Prostate gland (tissue), 2 donors: ENCODE data around the gene ZSWIM6. TPM values are rescaled to one million over a fixed set of nuclear protein-coding genes. Genes with fewer than 3 reads are reported as not detected.
"Not testable (repeated sequence)": the region's sequence is repeated elsewhere in the genome, so short reads cannot be mapped to it uniquely, and the experiment has no call there.

Experiments used
- DNase-seq: peaks from one replicate; pipeline ENCODE4 v3.0.0-alpha.2; 2019; ENCODE audit warnings: low spot score
- H3K27ac ChIP-seq, 2 donors: fragments of 200-600 bp; sonication (generic); 2 replicates each; pipeline ENCODE4 v1.5.1; 2017 to 2019
- H3K27me3 ChIP-seq: fragments of 200-600 bp; sonication (generic); replicated peaks from 2 replicates; pipeline ENCODE4 v1.5.1; 2019; ENCODE audit not compliant: insufficient read depth
- H3K36me3 ChIP-seq, 2 donors: fragments of 200-600 bp; sonication (generic); 1 replicate in 1 of 2; 2 replicates in 1 of 2; pipeline versions ENCODE4 v1.5.1 to v1.8.1; 2017 to 2019
- H3K4me1 ChIP-seq: fragments of 200-600 bp; sonication (generic); replicated peaks from 2 replicates; pipeline ENCODE4 v1.5.1; 2019
- H3K4me3 ChIP-seq, 2 donors: fragments of 200-600 bp; sonication (generic); 2 replicates each; pipeline ENCODE4 v1.5.1; 2017 to 2019
- H3K9me3 ChIP-seq: fragments of 200-600 bp; sonication (generic); 2 replicates; pipeline ENCODE4 v1.5.1; 2017
- CTCF ChIP-seq, 4 experiments: fragments of 200-600 bp in 2 of 4; fragments of 450-650 bp in 2 of 4; sonication (generic) in 2 of 4; IDR thresholded peaks; 1 replicate in 3 of 4; 2 replicates in 1 of 4; pipeline ENCODE4 v1.5.1; 2016 to 2019; ENCODE audit warnings: antibody characterized with exemption in 4 of 4, mild to moderate bottlenecking in 2 of 4, moderate library complexity in 2 of 4
- POLR2A ChIP-seq: fragments of 450-650 bp; IDR thresholded peaks from one replicate; pipeline ENCODE4 v1.6.1; 2016; ENCODE audit warnings: antibody characterized with exemption, mild to moderate bottlenecking
- POLR2AphosphoS5 ChIP-seq: sonication (generic); formaldehyde crosslinking; IDR thresholded peaks from one replicate; pipeline ENCODE4 v1.6.1; 2017; ENCODE audit warnings: antibody characterized with exemption
- WGBS: methylation state at CpG from one replicate; pipeline ENCODE4 v1.1.5; 2018; 5-methylcytosine and 5-hydroxymethylcytosine counted together
- intact Hi-C: fragments of 100-400 bp; cut with DNase I; formaldehyde crosslinking; loops from one replicate; pipeline ENCODE4 v1.14.2; 2022
- total RNA-seq, 2 donors: library from RNA; depleted of rRNA; stranded (reverse); fragments of >200 nt; gene quantifications; one replicate each; pipeline ENCODE4 v1.1.0, GENCODE V29; 2016

The ZSWIM6 gene
- total RNA-seq, 2 donors from 2014 or later = 8.7 to 13.7 TPM

- TF ChIP-seq CTCF (IDR thresholded peaks at IDR 0.05) = no peak
- Histone ChIP-seq H3K27ac (no peak overlapping the region), H3K4me1 (no peaks in the 10 kb centered on the region), H3K27me3 (no peaks in the 10 kb centered on the region), H3K9me3 (no peaks in the 10 kb centered on the region), H3K4me3 (no peak overlapping the region), H3K36me3 (no peaks in the 10 kb centered on the region)
- intact Hi-C loops = no loop called here
- no peak for DNase-seq
Measured at GRCh38 chr5:61401726-61402125, 69.7 kb downstream of the ZSWIM6 start.

GRCh38 chr5:61402244-61402823 lies 70.3 kb downstream of the ZSWIM6 start:
- Histone ChIP-seq H3K9me3 (no peaks in the 10 kb centered on the region), H3K27ac (no peak overlapping the region), H3K4me3 (no peak overlapping the region), H3K36me3 (no peaks in the 10 kb centered on the region), H3K4me1 (no peaks in the 10 kb centered on the region), H3K27me3 (no peaks in the 10 kb centered on the region)
- DNase-seq = no peak
- TF ChIP-seq POLR2A = no peak
- no peak for TF ChIP-seq CTCF (IDR thresholded peaks at IDR 0.05)
- no peak for TF ChIP-seq POLR2AphosphoS5
- intact Hi-C loops = no loop called here

- H3K27ac ChIP-seq = no peak overlapping the region
- TF ChIP-seq POLR2AphosphoS5 = no peak
- no peak for TF ChIP-seq CTCF (IDR thresholded peaks at IDR 0.05)
- no peak for TF ChIP-seq POLR2A
- no peaks in the 10 kb centered on the region for H3K4me1 ChIP-seq
- H3K4me3 ChIP-seq = no peak overlapping the region
- WGBS = 71% methylated on average over 4 of the region's 4 CpGs
- no peaks in the 10 kb centered on the region for H3K9me3 ChIP-seq
- intact Hi-C loops = no loop called here
- no peak for DNase-seq
- H3K27me3 ChIP-seq = no peaks in the 10 kb centered on the region
- H3K36me3 ChIP-seq = no peaks in the 10 kb centered on the region
Measured at GRCh38 chr5:61402970-61403900, 71.2 kb downstream of the ZSWIM6 start.

GRCh38 chr5:61405511-61406295 lies 73.6 kb downstream of the ZSWIM6 start:
- Histone ChIP-seq H3K27ac (no peak overlapping the region), H3K4me3 (no peak overlapping the region), H3K36me3 (no peaks in the 10 kb centered on the region), H3K27me3 (no peaks in the 10 kb centered on the region), H3K9me3 (no peaks in the 10 kb centered on the region), H3K4me1 (peaks cover 5% of the 10 kb centered on the region)
- DNase-seq = no peak
- TF ChIP-seq POLR2AphosphoS5 = no peak
- TF ChIP-seq CTCF (IDR thresholded peaks at IDR 0.05) = no peak
- no peak for TF ChIP-seq POLR2A
- intact Hi-C loops = loop anchor here (5.0 kb wide), 2 partner anchors 73 to 217 kb away; partner anchors contain the start of gene ZSWIM6

GRCh38 chr5:61406497-61406896 lies 74.4 kb downstream of the ZSWIM6 start:
- not testable (repeated sequence) for DNase-seq, H3K9me3 ChIP-seq, H3K4me3 ChIP-seq, H3K36me3 ChIP-seq, H3K27ac ChIP-seq, H3K4me1 ChIP-seq, H3K27me3 ChIP-seq
- WGBS = 97% methylated on average over 4 of the region's 4 CpGs
- intact Hi-C loops = loop anchor here (5.0 kb wide), 2 partner anchors 74 to 216 kb away; partner anchors contain the start of gene ZSWIM6
